ENCODE measurements around the gene PPM1N. TPM values are rescaled to one million over a fixed set of nuclear protein-coding genes. Genes with fewer than 3 reads are reported as not detected.
A peak's percentile ranks its signal among the peaks of the same experiment; 100 is the strongest.

The PPM1N gene
- total and polyA plus RNA-seq, 3 donors from 2014 or later, result 1.9 to 3.4 (median 2.3) TPM

GRCh38 chr19:45512881-45513483 is 14.7 kb downstream of the PPM1N start:
- intact Hi-C loops (cut with DNase I; ENCODE audit: low total_unique reads), result no loop called here
- WGBS, 2 donors, result 86 to 88% methylated on average over 6 of the region's 6 CpGs

GRCh38 chr19:45514376-45515051 is 16.3 kb downstream of the PPM1N start:
- intact Hi-C loops (cut with DNase I; ENCODE audit: low total_unique reads), result no loop called here
- H3K9me3 ChIP-seq, result no peaks in the 10 kb centered on the region
- no peaks in the 10 kb centered on the region for H3K36me3 ChIP-seq (ENCODE audit: low read depth, missing control alignments)
- H3K4me3 ChIP-seq, result no peak overlapping the region
- peak overlapping the region; percentile 48 to 59 for H3K27ac ChIP-seq
- no peak for TF ChIP-seq POLR2A (IDR thresholded peaks at IDR 0.05)
- TF ChIP-seq CTCF (IDR thresholded peaks at IDR 0.05), result no peak
- DNase-seq, result no peak
- no peaks in the 10 kb centered on the region for H3K27me3 ChIP-seq
- 46 to 58% methylated on average over 12 to 13 of the region's 13 CpGs for WGBS, 2 donors
- peaks cover 24% of the 10 kb centered on the region for H3K4me1 ChIP-seq

More at GRCh38 chr19:45512881-45513483, 14.7 kb downstream of the PPM1N start:
- H3K27me3 ChIP-seq, result no peaks in the 10 kb centered on the region
- TF ChIP-seq POLR2A (IDR thresholded peaks at IDR 0.05) (no peak), CTCF (IDR thresholded peaks at IDR 0.05) (no peak)
- DNase-seq, result no peak
- H3K36me3 ChIP-seq (ENCODE audit: low read depth, missing control alignments), result no peaks in the 10 kb centered on the region
- peaks cover 32% of the 10 kb centered on the region for H3K4me1 ChIP-seq
- H3K9me3 ChIP-seq, result no peaks in the 10 kb centered on the region
- no peak overlapping the region for H3K4me3 ChIP-seq
- H3K27ac ChIP-seq, result peak overlapping the region in 1 of 2 donors; percentile 53

- Histone ChIP-seq H3K36me3 (ENCODE audit: low read depth, missing control alignments) (no peaks in the 10 kb centered on the region), H3K9me3 (no peaks in the 10 kb centered on the region), H3K27me3 (no peaks in the 10 kb centered on the region), H3K27ac (peak overlapping the region; percentile 48 to 59), H3K4me1 (peaks cover 20% of the 10 kb centered on the region), H3K4me3 (no peak overlapping the region)
- WGBS, 2 donors, result 62 to 73% methylated on average over 10 of the region's 10 CpGs
- no peak for DNase-seq
- intact Hi-C loops (cut with DNase I; ENCODE audit: low total_unique reads), result no loop called here
- no peak for TF ChIP-seq CTCF (IDR thresholded peaks at IDR 0.05)
- no peak for TF ChIP-seq POLR2A (IDR thresholded peaks at IDR 0.05)
These were observed 16.9 kb downstream of the PPM1N start for GRCh38 chr19:45515081-45515624.

GRCh38 chr19:45515807-45516401 is 17.7 kb downstream of the PPM1N start:
- TF ChIP-seq CTCF (IDR thresholded peaks at IDR 0.05) (no peak), POLR2A (IDR thresholded peaks at IDR 0.05) (no peak)
- no peak for DNase-seq
- H3K27ac ChIP-seq, result no peak overlapping the region
- H3K36me3 ChIP-seq (ENCODE audit: low read depth, missing control alignments), result no peaks in the 10 kb centered on the region
- intact Hi-C loops (cut with DNase I; ENCODE audit: low total_unique reads), result no loop called here
- 73 to 82% methylated on average over 4 to 9 of the region's 9 CpGs for WGBS, 2 donors
- peaks cover 20% of the 10 kb centered on the region for H3K4me1 ChIP-seq
- H3K9me3 ChIP-seq, result no peaks in the 10 kb centered on the region
- no peaks in the 10 kb centered on the region for H3K27me3 ChIP-seq
- no peak overlapping the region for H3K4me3 ChIP-seq

All from testis (tissue), 3 donors.